Smooth muscle cell (in vitro differentiated cells): ENCODE measurements around the gene FBXO10. TPM values are rescaled to one million over a fixed set of nuclear protein-coding genes. Genes with fewer than 3 reads are reported as not detected.
A peak's percentile ranks its signal among the peaks of the same experiment; 100 is the strongest.

Experiments
- DNase-seq: peaks from one replicate; lab custom pipeline; 2025; ENCODE audit not compliant: unreplicated experiment; lab: John Stamatoyannopoulos, UW
- H2AFZ ChIP-seq: fragments of 200-600 bp; sonication (generic); 2 replicates; pipeline ENCODE4 v1.6.0; 2016; ENCODE audit warnings: antibody characterized with exemption, low read depth, mild to moderate bottlenecking
- H3F3A ChIP-seq: fragments of 200-600 bp; sonication (generic); 2 replicates; pipeline ENCODE4 v1.6.0; 2017; ENCODE audit warnings: antibody characterized with exemption, low read depth
- H3K27ac ChIP-seq: fragments of 200-600 bp; sonication (generic); 2 replicates; pipeline ENCODE4 v1.5.1; 2016; ENCODE audit warnings: low read depth, mild to moderate bottlenecking
- H3K27me3 ChIP-seq: fragments of 200-600 bp; sonication (generic); 2 replicates; pipeline ENCODE4 v1.6.1; 2016; ENCODE audit warnings: low read depth, mild to moderate bottlenecking
- H3K36me3 ChIP-seq: fragments of 200-600 bp; sonication (generic); 2 replicates; pipeline ENCODE4 v1.5.1; 2016; ENCODE audit warnings: low read depth
- H3K4me1 ChIP-seq: fragments of 200-600 bp; sonication (generic); 2 replicates; pipeline ENCODE4 v1.5.1; 2016; ENCODE audit warnings: low read depth
- H3K4me2 ChIP-seq: fragments of 200-600 bp; sonication (generic); 2 replicates; pipeline ENCODE4 v1.6.0; 2016; ENCODE audit warnings: mild to moderate bottlenecking
- H3K4me3 ChIP-seq: fragments of 200-600 bp; sonication (generic); 2 replicates; pipeline ENCODE4 v1.5.1; 2016; ENCODE audit warnings: mild to moderate bottlenecking
- H3K79me2 ChIP-seq: fragments of 200-600 bp; sonication (generic); 2 replicates; pipeline ENCODE4 v1.6.0; 2016; ENCODE audit warnings: low read depth, mild to moderate bottlenecking
- H3K9ac ChIP-seq: fragments of 200-600 bp; sonication (generic); 2 replicates; pipeline ENCODE4 v1.6.0; 2016; ENCODE audit warnings: low read depth
- H3K9me3 ChIP-seq: fragments of 200-600 bp; sonication (generic); replicated peaks from 2 replicates; pipeline ENCODE4 v1.5.1; 2016; ENCODE audit warnings: low read depth
- H4K20me1 ChIP-seq: fragments of 200-600 bp; sonication (generic); 2 replicates; pipeline ENCODE4 v1.6.0; 2016; ENCODE audit warnings: low read depth
- WGBS: methylation state at CpG from one replicate; pipeline ENCODE4 v1.1.7; 2016; ENCODE audit warnings: low lambda C conversion rate; 5-methylcytosine and 5-hydroxymethylcytosine counted together
- polyA plus RNA-seq: library from polyadenylated mRNA; unstranded; fragments of >200 nt; fragmentation: Nextera tagmentation; extraction: Ambion mirVana; gene quantifications from 2 replicates; pipeline ENCODE4 v1.2.1, GENCODE V29; 2016
- total RNA-seq: library from RNA; depleted of rRNA; stranded (reverse); fragments of >200 nt; gene quantifications from 2 replicates; pipeline ENCODE4 v1.2.3, GENCODE V29; 2014
- TF ChIP-seq, protein P1 (sequence below): fragments of 200-600 bp; sonication (generic); IDR thresholded peaks from 2 replicates; pipeline ENCODE4 v1.5.1; 2017; ENCODE audit warnings: borderline replicate concordance, mild to moderate bottlenecking, antibody characterized with exemption; ENCODE audit not compliant: insufficient read depth, poor library complexity, severe bottlenecking

The FBXO10 gene
- total and polyA plus RNA-seq, 2 experiments from 2014 or later: 3.5 to 7.0 TPM

DNA sequence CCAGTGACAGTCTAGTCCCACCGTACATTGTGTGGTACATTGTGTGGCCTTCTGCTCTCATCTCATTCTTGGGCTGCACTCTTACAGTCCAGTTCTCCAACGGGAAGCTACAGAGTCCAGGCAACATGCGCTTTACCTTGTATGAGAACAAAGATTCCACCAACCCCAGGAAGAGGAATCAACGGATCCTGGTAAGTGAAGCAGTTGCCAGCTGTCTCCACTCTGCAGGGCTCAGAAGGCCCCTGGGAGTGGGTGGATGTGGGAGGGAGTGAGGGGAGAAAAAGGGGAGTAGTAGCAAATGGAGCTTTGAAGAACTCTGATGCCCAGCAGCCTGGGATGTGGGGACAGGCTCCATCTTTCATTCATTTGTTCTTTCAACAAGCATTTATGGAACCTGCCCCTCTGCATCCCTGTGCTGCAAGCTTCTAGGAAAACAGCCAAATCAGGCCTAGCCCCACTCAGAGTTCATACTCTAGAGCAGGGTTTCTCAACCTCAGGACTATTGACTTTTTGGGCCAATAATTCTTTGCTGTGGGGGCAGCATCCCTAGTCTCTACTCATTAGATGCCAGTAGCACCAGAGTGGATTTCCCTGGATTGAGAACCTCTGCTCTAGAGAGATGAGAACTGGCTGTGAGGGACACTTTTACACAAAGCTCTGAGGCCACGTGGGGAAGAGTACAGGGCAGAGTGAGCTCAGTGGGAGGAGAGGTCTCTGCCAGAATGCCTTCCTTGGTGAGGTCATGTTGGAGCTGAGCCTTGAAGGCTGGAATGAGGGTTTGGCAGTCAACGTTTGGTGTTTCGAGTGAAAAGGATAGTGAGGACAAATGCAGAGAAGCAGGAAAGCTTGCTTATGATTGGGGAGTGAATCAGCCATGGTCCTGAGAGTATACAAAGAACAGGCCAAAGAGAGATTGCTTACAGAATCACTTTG, 89.3 kb downstream of the FBXO10 start:
- peaks cover 12% of the 10 kb centered on the region for H3K4me1 ChIP-seq
- WGBS: 25% methylated on average over 7 of the region's 7 CpGs
- H3K27ac ChIP-seq: peak overlapping the region; percentile 38
- H3K4me2 ChIP-seq: peak overlapping the region; percentile 96
- no peaks in the 10 kb centered on the region for H3F3A ChIP-seq
- H3K9me3 ChIP-seq: no peaks in the 10 kb centered on the region
- DNase-seq: no peak
- TF ChIP-seq, protein P1, sequence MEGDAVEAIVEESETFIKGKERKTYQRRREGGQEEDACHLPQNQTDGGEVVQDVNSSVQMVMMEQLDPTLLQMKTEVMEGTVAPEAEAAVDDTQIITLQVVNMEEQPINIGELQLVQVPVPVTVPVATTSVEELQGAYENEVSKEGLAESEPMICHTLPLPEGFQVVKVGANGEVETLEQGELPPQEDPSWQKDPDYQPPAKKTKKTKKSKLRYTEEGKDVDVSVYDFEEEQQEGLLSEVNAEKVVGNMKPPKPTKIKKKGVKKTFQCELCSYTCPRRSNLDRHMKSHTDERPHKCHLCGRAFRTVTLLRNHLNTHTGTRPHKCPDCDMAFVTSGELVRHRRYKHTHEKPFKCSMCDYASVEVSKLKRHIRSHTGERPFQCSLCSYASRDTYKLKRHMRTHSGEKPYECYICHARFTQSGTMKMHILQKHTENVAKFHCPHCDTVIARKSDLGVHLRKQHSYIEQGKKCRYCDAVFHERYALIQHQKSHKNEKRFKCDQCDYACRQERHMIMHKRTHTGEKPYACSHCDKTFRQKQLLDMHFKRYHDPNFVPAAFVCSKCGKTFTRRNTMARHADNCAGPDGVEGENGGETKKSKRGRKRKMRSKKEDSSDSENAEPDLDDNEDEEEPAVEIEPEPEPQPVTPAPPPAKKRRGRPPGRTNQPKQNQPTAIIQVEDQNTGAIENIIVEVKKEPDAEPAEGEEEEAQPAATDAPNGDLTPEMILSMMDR: no peak
- no peaks in the 10 kb centered on the region for H3K79me2 ChIP-seq
- H3K9ac ChIP-seq: peak overlapping the region; percentile 66
- no peaks in the 10 kb centered on the region for H3K27me3 ChIP-seq
- peaks cover 8% of the 10 kb centered on the region for H3K36me3 ChIP-seq
- peak overlapping the region; percentile 60 for H3K4me3 ChIP-seq
- peak overlapping the region; percentile 68 for H2AFZ ChIP-seq
- H4K20me1 ChIP-seq: no peaks in the 10 kb centered on the region

DNA sequence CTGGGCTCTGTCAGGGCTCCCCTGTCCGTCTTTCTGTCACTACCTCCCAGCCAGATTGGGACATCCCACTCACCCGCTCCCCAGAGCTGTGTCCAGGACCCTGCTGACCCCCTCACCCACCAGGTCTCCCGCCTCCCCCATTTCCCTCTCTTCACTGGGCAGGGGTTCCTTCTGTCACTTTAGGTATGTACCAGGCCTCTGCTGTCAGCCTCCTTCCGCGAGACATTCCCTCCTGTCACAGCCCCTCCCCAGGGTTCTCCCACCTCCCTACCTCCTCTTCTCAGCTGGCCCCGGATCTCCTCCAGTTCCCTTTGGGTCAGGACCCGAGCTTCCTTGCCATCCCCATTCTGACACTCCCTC, 89.9 kb downstream of the FBXO10 start:
- Histone ChIP-seq H3K4me1 (peaks cover 12% of the 10 kb centered on the region), H3K9ac (peak overlapping the region; percentile 66), H3K4me3 (peak overlapping the region; percentile 60), H3F3A (no peaks in the 10 kb centered on the region), H3K4me2 (peak overlapping the region; percentile 96), H4K20me1 (no peaks in the 10 kb centered on the region), H3K9me3 (no peaks in the 10 kb centered on the region), H3K79me2 (no peaks in the 10 kb centered on the region), H3K36me3 (peaks cover 7% of the 10 kb centered on the region), H3K27me3 (no peaks in the 10 kb centered on the region), H2AFZ (peak overlapping the region; percentile 68), H3K27ac (peak overlapping the region; percentile 38)
- TF ChIP-seq, protein P1: no peak
- no peak for DNase-seq
- WGBS: 4% methylated on average over 5 of the region's 7 CpGs

DNA sequence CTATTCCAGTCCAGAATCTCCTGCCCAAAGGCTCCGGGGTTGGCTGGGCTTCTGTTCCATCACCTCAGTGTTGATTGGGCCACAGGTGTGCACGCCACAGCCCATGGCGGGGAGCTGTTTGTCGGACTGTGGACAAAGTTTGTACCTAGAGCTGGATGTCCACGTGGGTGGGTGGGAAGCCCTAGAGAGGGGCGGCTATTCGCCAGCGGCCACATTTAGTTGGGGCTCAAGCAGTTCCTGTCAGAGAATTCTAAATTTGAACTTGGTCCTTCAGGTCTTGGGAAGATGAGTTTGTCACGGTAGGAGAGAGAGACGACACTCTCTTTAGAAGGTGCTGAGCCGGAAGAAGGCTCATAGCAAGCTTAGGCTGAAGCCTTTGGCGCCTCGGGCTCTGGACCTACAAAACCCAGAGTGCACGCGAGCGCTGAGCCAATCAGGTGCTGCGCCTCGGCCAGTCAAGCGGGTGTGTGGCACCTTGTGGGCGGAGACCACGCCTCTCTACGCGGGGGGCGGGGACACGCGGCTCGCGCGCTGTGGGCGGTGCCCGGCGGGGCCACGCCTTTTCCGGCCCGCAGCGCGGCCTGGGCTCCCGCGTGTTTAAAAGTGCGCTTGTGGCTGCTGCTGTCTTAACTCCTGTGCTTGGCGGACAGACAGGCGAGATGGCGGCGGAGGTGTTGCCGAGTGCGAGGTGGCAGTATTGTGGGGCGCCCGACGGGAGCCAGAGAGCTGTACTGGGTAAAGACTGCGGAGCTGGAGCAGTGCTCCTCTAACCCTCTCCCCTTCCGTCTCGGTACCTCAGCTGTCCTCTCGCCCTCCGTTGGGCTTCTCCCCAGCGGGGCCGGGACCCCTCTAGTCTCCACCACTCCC, 90.6 kb downstream of the FBXO10 start, which contains the start of gene POLR1E:
Gene POLR1E, plus strand, starts transcription at position 560 of the 867 bp plus-strand sequence. Its CDS starts 100 bp downstream, at position 660.
- TF ChIP-seq, protein P1: no peak
- H3K79me2 ChIP-seq: no peaks in the 10 kb centered on the region
- H3K9ac ChIP-seq: peak within 1 kb of the TSS; percentile 66
- WGBS: 6% methylated on average over 49 of the region's 56 CpGs
- H3K27ac ChIP-seq: peak within 1 kb of the TSS; percentile 38
- H3K27me3 ChIP-seq: no peaks in the 10 kb centered on the region
- H3K4me1 ChIP-seq: peaks cover 12% of the 10 kb centered on the region
- peak; percentile 85 for DNase-seq
- H3K9me3 ChIP-seq: no peaks in the 10 kb centered on the region
- H4K20me1 ChIP-seq: no peaks in the 10 kb centered on the region
- peaks cover 1% of the 10 kb centered on the region for H3K36me3 ChIP-seq
- no peaks in the 10 kb centered on the region for H3F3A ChIP-seq
- peak within 1 kb of the TSS; percentile 96 for H3K4me2 ChIP-seq
- H2AFZ ChIP-seq: peak within 1 kb of the TSS; percentile 68
- peak within 1 kb of the TSS; percentile 60 for H3K4me3 ChIP-seq
